T-helper 2 cell (primary cell): Measurements from ENCODE around the gene SHFL.

Source experiments
- DNase-seq, 5 experiments: peaks; one replicate each; pipeline versions ENCODE4 v3.0.0 to v3.0.0-alpha.2; 2012 to 2022

Gene SHFL

DNA sequence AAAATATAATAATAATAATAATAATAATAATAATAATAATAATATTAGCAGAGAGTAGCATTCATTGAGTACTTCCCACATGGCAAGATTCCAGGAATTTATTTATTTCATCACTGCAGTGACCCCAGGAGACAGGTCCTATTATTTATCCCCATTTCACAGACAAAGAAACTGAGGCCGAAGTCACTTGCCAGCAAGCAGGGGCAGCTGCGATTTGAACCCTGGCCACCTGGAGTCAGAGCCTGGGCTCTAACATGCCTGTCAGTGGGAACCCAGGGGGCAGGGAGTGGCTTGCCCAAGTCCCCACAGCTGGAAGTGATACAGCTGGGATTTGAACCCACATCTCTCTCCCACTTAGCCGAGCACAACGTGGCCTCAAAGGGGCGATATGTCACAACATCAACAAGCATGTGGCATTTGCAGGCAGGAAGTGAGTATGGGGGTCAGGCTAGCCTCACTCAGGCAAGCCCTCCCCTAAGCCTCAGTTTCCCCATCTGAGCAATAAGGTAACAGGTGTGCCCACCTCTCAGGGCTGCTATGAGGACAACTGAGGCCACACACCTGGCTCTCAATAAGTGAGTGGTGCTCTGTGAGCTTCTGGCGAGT, 2.9 kb downstream of the SHFL start:
- no peak for DNase-seq

DNA sequence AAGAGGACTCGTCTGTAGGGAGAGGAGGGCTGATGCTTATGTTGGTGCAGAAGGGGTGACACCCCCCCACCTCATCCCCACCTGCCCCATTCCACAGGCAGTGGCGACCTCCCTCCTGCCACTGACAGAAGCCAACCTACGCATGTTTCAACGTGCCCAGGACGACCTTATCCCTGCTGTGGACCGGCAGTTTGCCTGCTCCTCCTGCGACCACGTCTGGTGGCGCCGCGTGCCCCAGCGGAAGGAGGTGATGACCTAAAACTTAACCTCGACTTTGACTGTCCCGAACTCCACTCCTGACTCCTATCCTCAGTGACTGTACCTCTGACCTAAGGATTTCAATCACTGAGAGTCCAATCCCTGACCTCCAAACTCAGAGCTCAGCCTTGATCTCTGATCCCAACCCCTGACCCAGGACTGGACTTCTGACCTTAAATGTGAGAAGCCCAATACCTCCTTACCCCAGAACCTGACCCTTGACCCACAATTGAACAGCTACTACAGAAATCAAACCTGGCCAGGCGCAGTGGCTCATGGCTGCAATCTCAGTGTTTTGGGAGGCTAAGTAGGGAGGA, 3.8 kb downstream of the SHFL start:
- no peak for DNase-seq

DNA sequence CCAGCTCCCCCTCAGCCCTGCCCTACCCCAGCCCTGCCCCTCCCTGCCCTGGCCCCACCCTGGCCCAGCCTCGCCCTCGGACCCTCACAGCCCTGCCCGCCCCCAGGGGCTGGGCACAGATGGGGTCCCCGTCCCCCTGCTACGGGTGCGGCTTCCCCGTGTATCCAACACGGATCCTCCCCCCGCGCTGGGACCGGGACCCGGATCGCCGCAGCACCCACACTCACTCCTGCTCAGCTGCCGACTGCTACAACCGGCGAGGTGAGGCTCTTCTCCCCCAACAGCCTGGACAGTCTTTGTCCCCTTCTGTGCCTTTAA, 5.2 kb downstream of the SHFL start:
- no peak for DNase-seq

DNA sequence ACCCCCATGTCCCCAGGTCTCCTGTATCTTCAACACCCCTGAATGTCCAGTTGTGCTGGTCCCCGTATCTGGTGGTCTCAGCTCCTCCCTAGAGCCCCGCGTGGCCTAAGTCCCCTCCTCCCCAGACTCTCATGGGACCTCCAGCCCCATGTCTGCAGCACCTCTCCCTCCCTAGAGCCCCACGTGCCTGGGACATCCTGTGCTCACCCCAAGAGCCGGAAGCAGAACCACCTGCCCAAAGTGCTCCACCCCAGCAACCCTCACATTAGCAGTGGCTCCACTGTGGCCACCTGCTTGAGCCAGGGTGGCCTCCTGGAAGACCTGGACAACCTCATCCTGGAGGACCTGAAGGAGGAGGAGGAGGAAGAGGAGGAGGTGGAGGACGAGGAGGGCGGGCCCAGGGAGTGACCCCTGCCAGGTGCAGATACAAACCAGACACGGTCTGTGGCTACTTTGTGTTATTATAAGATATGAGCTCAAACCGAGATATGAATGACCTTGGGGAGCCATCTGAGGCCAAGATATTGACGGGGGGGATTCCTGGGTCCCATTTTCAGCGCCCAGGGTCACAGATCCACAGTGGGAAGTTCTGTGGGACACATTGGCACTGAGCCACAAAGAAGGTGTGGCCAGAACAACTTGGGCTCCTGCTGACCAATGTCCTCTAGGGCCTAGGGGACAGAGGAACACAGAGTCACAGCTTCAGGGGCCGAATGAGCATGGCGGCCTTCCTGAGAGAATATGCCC, 6.0 kb downstream of the SHFL start:
- DNase-seq, result no peak

DNA sequence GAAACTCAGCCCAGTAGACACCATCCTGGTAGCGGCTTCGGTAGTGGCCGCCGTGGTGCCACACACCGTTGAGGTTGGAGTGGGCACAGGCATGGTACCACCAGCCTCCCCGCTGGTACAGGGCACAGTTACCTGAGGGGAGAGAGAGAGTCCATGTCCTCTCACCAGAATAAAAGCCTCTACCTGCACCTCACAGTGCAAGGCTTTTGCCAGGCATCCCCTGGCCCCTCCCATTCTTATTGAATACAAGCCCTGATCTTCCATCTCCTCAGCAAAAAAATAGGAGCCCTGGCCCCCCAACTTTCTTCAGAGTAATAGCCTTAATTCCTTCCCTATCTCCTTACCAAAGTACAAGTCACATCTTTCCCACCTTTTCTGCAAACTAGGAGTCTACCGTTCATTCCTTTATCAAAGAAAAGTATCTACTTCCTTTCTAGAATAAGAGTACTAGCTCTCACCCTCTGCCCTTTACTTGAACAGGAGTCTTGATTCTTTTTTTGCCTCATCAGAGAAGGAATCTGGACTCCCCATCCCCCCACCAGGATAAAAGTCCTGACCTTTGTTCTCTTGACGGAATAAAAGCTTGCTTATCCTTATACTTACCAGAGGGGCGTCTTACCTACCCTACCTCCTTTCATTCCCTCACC, 6.7 kb downstream of the SHFL start:
- no peak for DNase-seq

DNA sequence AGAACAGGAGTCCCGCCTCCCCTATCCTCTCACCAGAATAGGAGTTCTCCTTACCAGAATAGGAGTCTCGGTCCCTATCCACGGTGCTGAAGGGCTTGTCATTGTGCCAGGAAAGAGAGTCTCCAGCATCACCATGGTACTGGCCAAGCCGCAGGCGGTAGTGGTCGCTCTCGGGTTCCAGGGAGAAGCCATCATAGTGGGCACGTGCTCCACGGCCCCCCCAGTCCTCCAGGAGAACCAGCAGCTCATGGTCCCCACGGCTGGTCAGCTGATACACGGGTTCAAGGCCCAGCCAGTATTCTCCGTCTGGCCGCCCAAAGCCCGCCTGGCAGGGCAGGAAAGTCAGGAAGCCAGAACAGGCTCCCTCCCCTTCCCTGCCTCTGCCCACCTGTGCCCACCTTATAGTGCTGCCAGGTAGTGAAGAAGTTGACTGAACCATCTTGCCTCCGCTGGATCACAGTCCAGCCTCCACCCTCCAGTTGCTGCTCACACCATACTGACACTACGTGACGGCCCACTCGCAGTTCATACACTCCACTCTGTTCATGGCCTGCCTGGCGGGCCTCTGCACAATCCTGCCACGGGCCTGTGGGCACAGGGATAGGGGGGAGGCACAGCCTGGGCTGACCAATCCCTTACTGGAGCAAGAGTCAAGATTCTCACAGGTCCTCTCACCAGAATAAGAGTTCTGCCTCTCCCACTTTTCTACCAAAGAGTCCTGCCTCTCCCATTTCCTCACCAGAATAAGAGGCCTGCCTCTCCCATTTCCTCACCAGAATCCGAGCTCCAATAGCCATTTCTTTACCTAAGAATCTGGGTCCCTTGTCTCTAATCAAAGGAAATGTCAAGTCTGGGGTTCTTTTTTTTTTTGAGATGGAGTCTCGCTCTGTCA, 7.4 kb downstream of the SHFL start:
- DNase-seq, result no peak

DNA sequence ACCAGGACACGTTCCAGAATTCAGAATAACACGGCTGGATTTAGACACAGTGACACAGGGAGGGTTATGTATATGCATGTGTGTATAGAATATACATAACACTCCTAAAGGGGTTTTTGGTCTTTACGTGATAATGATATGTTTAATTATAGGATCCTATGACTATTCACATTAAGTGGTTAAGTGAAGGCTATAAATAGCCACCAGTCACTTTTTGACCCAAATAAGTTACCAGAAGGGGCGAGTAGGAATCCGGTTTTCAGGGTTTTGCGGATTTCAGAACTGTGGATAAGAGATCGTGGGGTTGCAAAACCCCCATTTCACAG, 9.5 kb downstream of the SHFL start:
- DNase-seq, result no peak

DNA sequence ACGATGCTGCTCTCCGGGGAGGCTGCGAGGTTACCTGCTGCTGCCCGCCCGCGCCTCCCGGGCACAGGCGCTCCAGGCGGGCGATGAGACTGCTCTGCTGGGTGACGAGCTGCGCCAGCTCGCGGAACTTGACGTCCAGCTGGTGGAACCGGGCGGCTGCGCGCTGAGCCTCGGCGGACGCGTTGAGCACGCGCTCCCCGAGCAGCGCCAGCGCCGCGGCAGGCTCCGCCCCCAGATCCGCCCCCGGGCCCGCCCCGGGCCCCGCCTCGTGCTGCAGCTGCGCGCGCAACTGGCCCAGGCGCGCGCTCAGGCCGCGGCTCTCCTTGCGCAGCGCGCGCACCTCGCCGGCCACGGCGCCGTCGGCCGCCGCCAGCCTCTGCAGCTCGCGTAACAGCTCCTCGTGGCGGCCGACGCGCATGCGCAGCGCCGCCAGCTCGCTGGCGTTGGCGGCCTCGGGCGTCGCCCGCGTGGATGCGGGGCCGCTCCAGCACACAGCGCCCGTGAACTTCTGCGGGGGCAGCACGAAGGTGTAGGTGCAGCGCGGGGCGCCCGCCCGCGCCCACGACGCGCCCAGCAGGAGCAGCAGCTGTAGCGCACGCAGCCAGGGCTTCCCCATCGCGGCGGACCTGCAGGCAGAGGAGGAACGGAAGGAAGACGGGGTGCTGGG, 10.0 kb downstream of the SHFL start:
- DNase-seq, result peak; percentile 79 to 96 (median 87)

DNA sequence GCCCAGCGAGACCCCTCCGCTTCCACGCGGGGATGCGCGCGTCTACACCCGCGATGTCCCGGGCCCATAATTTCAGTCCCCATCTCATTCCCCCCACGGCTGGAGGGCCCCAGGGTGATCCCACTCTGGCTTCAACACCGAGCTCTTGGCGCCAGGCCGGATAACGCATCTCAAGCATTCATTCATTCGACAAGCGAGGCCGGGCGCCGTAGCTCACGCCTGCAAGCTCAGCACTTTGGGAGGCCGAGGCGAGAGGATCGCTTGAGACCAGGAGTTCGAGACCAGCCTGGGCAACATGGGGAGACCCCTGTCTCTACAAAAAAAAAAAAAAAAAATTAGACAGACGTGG, 10.5 kb downstream of the SHFL start:
- DNase-seq, result no peak

DNA sequence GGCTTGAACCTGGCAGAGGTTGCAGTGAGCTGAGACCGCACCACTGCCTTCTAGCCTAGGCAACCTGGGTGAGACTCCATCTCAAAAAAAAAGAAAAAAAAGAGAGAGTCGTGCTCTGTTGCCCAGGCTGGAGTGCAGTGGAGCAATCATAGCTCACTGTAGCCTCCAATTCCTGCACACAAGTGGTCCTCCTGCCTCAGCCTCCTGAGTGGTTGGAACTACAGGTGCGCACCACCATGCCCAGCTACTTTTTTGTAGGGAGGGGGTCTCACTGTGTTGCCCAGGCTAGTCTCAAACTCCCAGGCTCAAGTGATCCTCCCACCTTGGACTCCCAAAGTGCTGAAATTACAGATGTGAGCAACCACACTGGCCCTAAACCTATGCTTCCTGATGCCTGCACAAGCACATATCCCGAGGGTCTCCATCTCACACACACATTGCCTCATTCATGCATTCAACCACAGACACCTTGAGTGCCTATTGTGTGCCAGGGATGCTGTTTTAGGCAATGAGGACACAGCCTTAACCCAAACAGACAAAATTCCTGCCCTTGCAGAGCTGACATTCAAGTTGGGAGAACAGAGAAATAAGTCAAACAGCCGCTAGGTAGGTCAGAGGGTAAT, 14.2 kb downstream of the SHFL start:
- DNase-seq, result no peak

DNA sequence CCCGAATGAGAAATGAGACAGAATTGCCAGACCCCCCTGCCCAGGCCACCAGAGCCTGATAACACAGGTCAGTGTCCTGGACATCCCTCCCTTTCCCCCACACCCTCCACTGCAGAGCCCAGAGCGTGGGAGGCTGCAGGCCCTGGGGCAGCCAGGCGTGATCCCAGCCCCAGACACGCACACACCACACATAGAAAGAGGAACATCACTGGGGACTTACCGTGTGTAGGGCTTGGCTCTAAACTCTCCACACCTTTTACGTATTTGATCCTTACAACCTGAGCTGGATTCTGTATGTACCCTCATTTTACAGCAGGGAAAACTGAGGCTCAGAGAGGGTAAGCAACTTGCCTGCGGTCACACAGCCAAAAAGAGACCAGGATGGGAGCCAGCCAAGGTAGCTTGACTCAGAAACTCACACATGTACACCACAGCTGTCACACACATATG, 16.7 kb downstream of the SHFL start:
- no peak for DNase-seq

DNA sequence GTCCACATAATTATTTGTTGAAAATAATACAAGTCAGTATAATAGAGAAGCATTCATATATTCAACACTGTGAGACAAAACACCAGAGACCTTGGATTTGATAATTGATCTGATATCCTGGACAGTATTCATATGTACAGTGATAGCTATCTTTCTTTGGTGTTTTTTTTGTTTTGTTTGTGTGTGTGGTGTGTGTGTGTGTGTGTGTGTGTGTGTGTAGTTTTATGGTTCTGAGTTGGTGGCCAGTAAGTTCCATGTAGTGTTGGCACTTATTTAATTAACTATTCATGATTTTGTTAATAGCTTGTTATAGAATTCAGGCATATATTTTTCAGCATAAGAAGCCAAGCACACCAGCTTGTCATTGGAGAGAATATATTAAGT, 18.0 kb downstream of the SHFL start:
- DNase-seq, result peak in 1 of 5 experiments; percentile 72

DNA sequence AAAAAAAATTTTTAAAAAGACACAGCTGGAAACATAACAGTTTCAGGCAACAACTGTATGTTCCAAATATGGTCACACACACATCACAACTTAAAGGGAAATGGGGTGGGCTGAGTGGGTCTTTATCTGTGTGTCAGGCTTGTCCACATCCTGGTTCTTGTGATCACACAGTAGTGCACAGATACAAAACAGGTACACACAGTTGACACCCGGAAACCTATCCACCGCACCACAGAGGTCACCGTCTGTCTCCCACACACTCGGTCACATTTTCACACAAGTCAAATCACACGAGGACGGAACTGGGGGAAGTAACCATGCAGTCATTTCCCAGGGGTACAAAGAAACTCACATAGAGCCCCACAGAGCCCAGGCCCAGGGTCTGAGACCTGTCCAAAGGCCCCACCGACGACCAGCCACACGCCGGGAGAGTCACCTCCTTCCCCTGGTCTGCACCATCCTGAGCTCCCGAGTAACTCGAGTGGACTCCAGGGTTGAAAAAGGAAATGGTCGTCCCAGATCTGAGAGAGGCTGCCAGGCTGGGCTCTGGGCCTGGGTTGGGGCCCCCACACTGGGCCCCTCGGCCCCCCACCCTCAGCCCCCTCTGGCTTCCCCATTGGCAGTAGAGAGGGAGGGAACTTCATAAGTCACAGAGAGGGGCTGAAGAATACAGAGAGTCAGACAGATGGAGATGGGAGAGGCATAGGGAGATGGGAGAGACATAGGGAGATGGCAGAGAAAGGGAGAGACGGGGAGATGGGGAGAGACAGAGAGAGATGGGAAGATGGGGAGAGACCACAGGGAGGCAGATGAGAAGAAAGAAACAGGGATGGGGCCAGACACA, 18.8 kb downstream of the SHFL start:
- DNase-seq, result peak; percentile 27 to 99 (median 67)

DNA sequence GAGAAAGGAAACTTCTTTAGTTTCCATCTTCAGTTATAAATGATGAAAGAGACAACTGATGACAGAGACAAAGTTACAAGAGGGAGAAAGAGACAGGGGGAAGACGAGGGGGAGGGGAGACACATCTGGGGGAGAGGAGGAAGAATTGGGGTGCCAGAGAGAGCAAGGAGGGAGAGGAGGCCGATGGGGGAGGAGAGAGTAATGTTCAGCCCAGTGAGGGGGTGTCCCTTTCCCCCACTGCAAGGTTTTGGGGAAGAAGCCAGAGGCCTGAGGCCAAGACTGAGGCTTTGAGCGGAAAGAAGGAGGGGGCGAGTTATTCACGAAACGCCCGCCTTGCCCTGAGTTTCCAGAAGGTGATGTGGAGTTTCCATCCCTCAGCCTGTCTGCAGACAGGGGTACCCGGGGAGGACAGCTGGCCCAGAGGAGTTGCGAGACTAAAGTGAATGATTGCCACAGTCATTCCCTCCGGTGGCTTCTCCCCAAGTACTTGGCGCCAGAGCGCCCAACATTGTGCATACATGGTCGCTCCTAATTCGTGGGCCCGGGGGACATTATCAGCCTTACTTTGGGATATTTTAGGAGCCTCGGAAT, 19.5 kb downstream of the SHFL start:
- peak in 3 of 5 experiments; percentile 44 to 73 (median 70) for DNase-seq

DNA sequence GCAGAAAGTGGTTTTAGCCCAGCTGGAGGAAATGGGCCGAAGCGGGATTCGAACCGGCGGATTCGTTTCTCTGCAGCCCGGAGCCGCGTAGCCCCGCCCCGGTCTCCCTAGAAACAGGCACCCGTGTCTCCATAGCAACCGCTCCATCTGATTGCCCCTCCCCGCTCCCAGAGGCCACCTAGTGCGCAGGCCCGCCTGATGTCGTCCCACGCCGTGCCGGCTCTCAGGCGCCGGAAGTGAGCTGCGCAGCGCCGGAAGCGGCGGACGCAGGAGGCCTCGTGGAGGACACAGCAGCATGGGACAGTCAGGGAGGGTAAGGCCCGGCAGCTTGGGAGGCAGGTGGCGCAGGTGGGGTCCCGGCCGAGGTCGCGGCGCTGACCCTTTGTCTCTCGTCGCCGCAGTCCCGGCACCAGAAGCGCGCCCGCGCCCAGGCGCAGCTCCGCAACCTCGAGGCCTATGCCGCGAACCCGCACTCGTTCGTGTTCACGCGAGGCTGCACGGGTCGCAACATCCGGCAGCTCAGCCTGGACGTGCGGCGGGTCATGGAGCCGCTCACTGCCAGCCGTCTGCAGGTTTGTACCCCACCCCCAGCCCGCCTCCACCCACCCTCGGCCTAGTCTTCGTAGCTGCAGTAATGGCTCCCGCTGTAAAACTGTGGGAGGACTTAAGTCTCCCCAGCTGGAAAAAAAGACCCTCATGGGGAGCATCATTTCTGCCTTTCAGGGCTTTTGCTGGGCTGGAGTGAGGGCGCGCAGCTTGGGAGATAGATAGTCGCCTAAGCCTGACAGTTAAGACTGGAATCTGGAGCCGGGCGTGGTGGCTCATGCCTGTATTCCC, 20.2 kb downstream of the SHFL start, which contains the start of gene PPAN:
PPAN (plus strand) TSS at position 263 of the 837 bp plus-strand sequence; CDS start at position 296, 33 bp downstream.
- peak; percentile 91 to 99 (median 96) for DNase-seq

DNA sequence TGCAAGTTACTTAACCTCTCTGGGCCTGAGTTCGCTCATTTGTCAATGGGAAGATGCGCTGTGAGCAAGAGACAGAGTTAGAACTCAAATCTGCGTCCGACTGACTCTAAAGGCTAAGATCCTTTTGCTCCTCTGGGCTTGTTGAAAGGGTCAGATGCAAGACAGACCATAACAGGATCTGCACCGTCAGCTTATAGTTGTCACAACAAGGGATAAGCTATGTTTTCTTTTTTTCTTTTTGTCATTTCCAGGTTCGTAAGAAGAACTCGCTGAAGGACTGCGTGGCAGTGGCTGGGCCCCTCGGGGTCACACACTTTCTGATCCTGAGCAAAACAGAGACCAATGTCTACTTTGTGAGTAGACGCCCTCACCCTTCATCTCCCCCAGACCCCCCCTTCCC, 21.1 kb downstream of the SHFL start:
- DNase-seq, result no peak

DNA sequence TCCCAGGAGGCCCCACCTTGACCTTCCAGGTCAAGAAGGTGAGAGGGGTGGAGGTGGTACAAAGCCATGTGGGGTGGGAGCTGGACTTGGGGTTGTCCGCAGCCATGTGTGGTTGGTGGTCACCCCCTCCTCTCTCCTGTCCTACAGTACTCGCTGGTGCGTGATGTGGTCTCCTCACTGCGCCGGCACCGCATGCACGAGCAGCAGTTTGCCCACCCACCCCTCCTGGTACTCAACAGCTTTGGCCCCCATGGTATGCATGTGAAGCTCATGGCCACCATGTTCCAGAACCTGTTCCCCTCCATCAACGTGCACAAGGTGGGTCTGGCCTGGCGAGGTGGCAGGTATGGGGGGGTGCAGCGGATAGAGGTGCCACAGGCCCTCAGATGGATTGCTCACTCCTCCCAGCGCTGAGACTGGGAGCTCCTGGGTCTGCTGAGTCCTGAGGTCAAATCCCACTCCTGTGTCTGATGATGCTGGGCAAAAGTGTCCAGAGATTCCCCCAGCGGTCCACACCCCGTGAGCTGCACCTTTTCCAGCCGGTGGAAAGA, 21.8 kb downstream of the SHFL start:
- no peak for DNase-seq

DNA sequence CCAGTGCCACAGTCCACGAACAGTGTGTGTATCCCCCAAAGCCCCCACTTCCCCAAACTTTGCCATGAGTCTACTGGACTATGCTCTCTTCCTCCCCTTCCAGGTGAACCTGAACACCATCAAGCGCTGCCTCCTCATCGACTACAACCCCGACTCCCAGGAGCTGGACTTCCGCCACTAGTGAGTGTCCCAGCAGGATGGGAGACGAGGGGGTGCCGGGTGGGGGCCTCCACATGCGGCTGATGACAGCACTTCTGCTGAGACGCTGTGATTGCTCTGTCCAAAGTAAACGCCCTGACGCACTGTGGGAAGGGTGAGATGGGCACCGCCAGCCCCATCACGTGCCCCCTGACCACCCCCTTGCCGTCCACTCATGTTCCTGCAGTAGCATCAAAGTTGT, 23.4 kb downstream of the SHFL start:
- no peak for DNase-seq
